Epidermal melanocyte (primary cell): ENCODE results near the gene C9orf50.

Source experiments
- DNase-seq: peaks from one replicate; pipeline ENCODE4 v3.0.0; 2011; ENCODE audit warnings: low spot score; ENCODE audit not compliant: insufficient read length

The C9orf50 gene

DNA sequence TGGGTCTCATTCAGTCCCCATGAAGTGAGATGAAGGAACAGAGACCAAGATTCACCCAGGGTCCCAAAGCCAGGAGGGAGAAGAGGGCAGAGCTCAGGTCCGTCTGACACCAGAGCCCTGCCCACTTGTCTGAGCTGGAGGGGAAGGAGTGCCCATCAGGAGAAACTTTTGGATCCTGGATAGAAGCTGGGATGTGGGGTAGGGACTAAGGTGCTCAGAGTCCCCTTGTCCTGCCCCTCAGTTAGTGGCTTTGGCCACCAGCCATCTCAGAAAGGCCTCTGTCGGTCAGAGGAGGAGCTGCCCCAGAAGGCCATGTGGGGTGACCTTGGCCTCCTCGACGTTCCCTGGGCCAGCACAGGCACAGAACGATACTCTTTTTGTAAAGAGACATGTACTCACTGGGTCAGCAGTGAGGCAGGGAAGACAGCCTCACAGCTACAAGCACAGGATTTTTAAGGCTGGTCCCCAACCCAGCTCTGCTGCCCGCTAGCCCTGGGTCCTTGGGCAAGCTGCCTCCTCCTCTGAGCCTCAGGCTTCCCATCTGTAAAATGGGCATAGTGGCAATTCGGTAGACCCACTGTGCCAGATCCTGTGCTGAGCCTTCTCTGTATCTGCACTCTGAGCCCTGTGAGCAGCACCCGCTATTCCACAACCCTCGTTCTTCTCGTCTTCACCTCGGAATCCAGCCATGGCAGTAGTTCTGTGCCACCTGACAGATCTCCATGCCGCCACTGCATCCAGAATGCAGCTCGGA lies 49.4 kb downstream of the C9orf50 start:
- DNase-seq, result no peak

DNA sequence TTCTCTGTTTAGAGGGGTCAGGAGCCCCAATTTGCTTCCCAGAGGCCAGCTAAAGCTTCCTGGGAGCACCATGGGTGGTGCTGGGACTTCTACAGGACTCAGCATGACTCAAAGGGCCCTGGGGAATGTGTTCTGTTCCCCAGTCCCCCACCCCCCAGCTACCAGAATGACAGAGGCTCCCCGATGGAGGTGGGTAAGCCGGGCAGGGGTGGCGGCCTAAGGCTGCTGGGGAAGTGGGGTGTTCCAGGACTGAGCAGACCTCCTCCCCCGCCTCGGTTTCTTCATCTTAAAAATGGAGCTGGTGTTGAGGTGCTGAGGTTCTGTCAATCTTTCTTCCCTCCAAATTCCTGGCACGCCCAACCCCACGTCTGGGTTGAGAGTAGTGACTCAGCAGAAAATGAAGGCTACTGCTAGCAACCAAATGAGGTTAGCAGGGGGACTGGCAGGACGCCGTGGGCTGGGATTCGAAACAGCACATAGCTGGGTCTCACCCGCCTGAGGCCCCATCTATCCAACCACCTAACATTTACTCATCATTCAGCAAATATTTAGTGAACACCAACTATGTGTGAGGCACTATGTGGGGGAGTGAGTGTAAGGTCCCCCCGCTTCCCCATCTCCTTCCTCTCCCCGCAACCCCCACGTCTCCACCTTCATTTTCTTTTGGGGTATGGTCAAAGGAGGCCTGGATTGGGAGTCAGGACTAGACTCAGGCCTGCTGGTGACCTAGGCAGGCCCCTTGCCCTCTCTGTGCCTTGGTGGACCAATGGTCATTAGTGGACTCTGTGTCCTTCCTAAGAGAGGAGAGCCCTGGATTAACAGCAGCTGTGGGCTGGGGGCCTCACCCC lies 50.2 kb downstream of the C9orf50 start:
- DNase-seq, result no peak

DNA sequence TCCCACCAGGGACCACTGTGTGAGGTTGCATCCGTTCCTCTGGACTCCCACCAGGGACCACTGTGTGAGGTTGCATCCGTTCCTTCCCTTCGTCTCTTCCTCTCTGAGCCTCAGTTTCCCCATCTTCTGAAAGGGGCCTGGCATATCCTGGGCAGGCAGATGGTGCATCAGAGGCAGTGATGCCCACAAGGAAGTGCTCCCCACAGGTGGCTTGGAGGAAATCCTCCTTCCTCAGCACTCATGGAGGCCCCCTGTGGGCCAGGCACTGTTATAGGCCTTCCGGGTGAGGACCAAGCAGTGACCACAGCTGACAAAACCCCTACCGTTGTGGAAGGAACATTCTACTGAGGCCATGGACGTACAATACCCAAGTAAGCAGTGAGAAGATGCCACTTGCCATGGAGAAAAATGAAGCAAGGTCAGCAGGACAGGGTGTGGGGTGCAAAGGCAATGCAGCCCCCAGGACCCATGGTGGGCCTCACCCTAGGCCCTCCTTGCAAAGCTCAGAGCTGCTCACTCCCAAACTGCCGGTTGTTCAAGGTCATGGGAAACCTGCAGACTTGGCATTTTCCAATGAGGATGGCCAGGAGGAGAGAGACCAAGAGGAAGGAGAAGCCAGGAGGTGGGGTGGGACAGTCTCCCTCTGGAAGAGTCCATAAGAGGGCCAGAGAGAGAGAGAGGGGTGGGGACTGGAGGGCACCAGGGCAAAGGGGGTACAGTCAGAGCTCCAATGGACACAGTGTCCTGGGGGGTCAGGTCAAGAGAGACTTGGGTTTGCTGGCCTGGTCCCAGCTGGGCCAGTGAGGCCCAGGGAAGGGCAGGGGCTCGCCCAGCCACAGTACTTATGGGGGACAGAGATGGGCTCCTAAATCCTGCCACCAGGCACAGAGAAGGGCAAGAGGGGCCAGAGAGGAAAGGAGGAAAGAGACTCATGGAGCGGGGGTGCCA lies 51.1 kb downstream of the C9orf50 start:
- DNase-seq, result no peak

DNA sequence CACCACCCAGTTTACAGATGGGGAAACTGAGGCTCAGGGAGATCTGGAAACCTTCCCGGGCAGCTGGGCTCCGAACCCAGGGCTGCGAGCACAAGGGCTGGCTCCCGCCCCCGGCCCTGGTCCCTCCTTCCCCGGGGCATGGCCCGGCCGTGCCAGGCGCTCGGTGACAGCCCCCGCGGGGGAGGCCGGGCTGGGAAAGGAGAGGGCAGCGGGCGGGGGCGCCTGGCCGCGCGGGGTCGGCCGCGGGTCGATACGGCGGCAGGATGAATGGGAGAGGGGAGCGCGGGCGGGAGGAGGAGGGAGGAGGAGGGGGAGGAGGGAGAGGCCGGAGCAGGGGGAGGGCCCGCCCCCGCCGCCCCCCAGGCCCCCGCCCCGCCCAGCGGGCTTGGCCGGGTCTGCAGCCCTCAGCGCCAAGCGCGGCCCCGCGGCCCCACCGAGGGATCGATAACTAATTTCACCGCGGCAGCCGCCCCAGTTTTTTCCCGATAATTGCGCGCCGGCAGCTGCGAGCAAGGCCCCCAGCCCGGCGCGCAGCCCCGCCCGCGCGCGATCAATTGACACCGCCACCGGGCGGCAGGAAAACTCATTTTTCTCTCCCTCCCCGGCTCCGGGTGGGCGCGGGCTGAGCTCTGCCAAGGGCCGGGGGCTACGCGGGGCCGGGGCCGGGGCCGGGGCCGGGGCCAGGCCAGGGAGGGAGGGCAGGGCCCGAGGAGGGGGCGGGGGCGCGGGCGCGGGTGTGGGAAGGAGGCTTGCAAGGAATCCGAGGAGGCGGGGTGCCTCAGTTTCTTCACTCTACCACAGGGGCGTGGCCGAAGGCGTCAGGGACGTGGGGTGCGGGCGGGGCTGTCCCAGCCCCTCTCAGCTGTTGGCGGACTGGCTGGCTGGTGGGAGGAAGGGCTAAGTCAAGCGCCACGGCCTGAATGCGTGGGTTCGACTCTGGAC lies 52.1 kb downstream of the C9orf50 start:
- DNase-seq, result no peak

DNA sequence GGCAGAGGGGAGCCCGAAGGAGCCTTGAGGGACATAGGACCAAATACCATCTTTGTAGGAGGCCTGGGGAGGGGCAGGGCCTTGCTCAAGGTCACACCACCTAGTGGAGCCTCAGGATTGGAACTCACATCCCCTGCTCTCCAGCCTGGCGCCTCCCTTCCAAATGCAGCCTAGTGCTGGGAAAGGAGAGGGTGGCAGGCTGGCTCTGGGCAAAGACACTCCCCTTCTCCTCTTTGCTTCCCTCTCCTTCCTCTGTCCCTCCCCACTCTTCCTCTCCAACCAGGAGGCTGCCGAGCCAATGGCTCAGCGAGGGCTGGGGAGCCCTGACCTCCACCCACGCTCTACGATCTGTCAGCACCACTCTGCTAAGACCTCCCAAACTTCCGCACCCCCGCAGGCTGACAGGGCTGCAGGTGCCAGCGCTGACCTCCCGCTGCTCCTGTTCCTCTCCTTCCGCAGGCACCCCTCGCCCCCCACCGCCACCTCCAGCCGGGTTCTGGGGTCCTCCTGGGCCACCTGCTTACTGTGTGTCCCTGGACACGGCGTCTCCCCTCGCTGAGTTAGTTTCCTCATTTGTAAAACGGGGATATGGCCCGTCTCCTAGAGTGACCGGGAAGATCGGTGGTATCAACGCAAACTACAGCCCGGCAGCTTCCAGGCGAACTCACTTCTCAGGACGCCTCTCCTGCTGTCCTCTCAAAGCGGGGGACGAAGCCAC lies 52.9 kb downstream of the C9orf50 start:
- no peak for DNase-seq

DNA sequence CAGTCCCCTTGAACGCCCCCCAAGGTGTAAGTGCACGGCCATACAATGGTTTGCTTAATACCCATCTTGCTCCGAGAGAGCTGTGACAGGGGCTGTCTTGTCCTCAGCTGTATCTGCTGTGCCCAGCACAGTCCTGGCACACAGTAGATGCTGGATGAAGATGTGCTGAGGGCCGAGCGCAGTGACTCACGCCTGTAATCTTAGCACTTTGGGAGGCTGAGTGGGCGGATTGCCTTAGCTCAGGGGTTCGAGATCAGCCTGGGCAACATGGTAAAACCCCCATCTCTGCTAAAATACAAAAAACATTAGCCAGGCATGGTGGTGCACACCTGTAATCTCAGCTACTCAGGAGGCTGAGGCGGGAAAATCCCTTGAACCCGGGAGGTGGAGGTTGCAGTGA lies 53.6 kb downstream of the C9orf50 start:
- DNase-seq, result no peak

DNA sequence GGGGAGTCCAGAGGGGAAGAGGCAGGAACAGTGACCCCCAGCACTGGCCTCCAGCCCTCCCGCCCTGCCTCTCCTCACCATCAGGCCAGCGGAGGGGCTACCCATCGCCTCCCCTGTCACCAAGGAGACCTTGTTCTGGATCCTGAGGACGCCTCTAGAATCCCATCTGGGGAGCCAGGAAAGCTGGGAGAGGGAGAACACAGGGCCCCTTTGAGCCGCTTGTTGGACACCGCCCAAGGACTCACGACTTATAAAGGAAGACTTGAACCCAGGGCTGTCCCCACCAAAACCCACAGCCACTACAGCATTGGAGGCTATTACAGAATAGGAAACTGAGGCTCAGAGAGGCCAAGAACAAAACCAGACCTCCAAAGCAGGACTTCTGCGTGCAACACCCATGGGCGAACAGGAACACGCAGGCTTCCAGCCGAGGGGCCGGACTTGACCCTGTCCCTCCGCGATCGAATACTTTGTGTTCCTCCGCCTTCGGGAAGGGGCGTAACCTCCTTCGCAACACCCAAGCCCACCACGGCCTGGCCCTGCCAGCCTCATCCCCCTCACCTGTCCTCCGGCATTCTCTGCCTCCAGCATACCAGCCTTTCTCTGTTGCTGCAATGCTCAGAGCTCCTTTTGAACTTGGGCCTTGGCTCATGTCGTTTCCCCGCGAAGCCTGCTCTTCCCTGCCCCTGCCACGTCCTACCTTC lies 54.2 kb downstream of the C9orf50 start:
- DNase-seq, result no peak

DNA sequence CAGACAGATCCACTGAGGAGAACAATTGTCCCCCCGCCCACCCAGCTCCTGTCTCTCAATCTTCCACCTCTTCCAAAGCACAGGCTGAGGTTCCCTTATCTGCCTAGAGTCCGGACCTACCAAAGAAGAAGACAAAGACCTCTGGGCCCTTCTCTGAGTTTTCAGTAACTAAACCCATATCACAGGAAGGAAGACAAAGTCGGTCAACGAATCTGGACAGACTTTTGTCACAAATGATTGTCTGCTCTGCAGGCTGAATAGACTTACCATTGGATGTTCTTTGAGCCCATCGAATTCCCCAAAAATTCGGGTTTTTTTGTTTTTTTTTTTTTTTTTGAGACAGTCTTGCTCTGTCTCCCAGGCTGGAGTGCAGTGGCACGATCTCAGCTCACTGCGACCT lies 58.0 kb downstream of the C9orf50 start:
- no peak for DNase-seq

DNA sequence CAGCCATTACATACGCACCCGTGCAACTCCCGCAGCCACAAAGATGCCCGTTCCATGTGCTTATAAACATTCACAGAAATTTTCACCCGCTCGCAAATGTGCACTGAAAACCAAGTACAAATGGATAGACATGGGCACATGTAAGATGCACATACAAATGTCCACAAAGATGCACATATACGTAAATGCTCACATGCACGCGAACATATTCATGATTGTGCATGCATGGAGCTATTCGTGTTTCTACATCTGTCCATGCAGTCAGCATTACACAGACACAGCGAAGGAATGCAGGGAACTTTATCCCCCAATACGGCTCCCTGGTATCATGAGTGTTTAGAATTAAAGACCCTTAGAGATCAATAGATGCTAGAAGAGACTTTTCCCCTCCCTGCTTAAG lies 58.4 kb downstream of the C9orf50 start:
- DNase-seq, result no peak
